Measurements from ENCODE around the gene CMSS1.

Gene CMSS1

DNA sequence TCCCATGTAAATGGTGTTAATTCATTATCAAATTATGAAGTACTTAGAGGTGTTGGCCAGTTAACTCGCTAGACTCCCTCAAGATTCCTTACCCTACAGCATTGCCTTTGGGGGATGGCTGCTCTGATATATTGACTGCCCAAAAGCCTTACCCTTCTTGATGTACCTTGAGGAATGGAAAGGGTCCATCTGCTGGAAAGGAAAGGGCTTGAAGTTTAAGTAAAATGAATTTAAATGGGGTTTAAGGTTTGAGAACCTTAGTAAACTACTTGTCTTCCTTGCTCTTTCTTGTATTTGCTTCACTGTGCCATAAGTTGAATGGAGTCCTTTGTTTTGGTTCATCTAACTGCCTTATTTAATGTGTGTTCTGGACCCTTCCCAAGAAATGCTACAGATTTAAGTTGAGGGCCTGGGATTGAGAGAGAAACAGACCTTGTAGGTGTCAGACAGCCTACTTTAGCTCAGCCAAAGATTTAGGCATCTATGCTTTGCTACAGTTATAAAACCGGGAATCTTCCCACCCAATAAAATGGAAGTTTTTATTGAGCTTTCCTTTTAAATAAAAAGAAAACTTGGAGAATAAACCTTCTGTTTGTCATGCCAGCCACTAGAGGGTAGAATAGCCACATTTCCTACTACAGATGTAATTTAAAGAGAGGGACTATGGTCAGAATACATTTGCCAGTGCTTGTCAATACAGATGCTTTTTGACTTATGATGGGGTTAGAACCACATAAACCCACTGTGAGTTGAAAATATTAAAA is 25.3 kb downstream of the CMSS1 start:
- no peak overlapping the region for H3K4me3 ChIP-seq (ENCODE audit: low read depth, low read length)
- TF ChIP-seq, protein P1, sequence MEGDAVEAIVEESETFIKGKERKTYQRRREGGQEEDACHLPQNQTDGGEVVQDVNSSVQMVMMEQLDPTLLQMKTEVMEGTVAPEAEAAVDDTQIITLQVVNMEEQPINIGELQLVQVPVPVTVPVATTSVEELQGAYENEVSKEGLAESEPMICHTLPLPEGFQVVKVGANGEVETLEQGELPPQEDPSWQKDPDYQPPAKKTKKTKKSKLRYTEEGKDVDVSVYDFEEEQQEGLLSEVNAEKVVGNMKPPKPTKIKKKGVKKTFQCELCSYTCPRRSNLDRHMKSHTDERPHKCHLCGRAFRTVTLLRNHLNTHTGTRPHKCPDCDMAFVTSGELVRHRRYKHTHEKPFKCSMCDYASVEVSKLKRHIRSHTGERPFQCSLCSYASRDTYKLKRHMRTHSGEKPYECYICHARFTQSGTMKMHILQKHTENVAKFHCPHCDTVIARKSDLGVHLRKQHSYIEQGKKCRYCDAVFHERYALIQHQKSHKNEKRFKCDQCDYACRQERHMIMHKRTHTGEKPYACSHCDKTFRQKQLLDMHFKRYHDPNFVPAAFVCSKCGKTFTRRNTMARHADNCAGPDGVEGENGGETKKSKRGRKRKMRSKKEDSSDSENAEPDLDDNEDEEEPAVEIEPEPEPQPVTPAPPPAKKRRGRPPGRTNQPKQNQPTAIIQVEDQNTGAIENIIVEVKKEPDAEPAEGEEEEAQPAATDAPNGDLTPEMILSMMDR (IDR thresholded peaks at IDR 0.05; ENCODE audit: low read depth, low read length, missing control alignments), result peak; percentile 41
- DNase-seq (ENCODE audit: low read depth), result no peak

DNA sequence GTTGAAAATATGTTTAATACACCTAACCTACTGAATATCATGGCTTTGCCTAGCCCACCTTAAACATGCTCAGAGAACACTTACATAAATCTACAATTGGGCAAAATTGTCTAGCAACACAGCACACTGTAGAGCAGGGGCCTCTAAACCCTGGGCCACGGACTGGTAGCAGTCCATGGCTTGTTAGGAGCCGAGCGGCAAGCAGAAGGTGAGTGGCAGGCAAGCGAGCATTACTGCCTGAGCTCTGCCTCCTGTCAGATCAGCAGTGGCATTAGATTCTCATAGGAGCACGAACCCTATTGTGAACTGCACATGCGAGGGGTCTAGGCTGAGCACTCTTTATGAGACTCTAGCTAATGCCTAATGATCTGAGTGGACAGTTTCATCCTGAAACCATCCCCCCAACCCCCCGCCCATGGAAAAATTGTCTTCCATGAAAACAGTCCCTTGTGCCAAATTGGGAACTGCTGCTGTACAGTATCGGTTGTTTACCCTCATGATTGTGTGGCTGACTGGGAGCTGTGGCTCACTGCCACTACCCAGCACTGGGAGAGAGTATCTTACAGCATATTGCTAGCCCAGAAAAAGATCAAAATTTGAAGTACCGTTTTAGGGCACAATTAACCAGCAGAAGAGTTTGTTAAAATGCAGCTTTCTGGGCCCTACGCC is 26.1 kb downstream of the CMSS1 start:
- TF ChIP-seq, protein P1 (IDR thresholded peaks at IDR 0.05; ENCODE audit: low read depth, low read length, missing control alignments), result no peak
- H3K4me3 ChIP-seq (ENCODE audit: low read depth, low read length), result no peak overlapping the region
- no peak for DNase-seq (ENCODE audit: low read depth)

DNA sequence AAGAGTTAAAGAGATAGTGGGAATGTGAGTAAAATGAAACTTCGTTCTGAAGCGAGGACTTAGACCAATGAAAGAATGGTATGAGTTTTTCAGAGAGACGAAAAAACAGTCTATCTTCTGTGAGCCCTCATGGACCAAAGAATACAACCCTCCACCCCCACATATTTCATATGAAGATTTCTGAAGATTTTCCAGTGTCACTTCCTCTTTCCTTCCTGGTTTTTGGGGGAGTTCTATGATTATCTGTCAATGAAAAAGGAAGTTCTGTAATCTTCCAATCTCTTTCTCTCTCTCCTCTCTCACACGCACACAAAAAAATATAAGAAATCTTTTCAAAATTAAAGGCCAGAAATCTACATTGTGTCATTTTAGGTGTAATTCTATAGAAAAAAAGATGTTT is 27.7 kb downstream of the CMSS1 start:
- H3K4me3 ChIP-seq (ENCODE audit: low read depth, low read length), result no peak overlapping the region
- DNase-seq (ENCODE audit: low read depth), result no peak
- TF ChIP-seq, protein P1 (IDR thresholded peaks at IDR 0.05; ENCODE audit: low read depth, low read length, missing control alignments), result no peak

DNA sequence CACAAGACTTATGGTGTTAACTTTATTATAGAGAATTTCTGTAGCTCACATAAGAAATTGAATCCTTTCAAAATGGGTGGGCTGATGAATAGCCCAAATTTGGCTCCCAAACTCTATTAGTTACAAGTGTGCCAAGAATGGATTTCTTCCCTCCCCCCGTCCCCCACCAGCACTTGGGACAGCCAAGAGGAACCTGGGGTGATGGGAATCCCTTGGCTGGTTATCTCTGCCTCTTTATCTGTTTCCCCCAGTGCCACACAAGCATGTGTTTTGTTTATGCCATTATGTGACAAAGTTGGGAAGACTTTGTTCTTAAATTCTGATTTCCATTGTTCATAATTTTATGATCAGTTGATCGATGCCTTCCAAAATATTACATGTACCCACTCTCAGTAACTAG is 28.3 kb downstream of the CMSS1 start:
- TF ChIP-seq, protein P1 (IDR thresholded peaks at IDR 0.05; ENCODE audit: low read depth, low read length, missing control alignments), result no peak
- H3K4me3 ChIP-seq (ENCODE audit: low read depth, low read length), result no peak overlapping the region
- no peak for DNase-seq (ENCODE audit: low read depth)

DNA sequence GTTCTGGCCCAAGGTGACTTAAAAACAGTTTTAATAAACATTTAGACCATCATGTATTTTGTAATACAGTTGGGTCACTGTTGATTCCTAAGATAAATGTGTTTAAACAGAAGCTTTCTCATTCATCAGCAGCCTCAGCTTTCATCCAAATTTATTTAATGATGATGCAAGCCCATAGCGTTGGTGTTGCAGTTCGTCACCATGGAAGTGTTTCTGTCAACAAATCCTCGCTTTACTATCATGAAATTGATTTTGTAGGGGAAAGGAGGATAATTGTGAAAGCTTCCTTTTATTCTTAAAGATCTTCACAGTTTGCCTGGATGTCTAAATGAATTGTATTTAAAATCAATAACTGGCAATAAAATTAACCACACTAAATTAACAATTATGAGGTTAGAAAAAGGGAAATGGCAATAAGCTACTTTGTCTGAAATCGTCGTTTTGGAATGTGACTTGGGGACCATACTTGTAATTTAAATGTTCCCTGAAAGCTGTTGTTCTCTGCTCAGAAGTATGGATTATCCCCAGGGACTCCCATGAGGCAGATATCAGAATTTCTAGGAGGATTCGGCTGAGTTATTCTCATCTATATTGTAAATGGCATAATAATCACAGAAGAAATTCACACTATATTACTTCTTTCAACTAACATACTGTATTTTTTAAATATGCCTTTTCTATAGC is 29.0 kb downstream of the CMSS1 start:
- H3K4me3 ChIP-seq (ENCODE audit: low read depth, low read length), result no peak overlapping the region
- no peak for DNase-seq (ENCODE audit: low read depth)
- TF ChIP-seq, protein P1 (IDR thresholded peaks at IDR 0.05; ENCODE audit: low read depth, low read length, missing control alignments), result no peak

DNA sequence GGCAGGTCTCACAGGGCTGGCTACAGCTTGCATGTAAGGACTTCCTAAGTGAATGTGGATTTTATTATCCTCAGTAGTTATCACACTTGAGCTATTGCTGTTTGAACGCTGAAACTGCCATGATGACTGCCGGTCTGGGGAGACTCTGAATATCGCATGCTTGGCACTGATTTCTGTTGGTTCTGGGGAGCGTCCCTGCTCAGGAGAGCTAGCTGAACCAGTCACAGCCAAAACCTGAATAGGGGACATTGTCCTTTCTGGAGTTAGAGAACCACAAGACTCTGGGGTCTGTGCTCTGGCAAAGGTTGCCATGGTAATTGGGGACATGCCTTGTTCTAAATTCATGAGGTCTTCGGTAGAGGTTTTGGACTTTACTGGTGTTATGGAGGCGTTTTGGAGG is 30.8 kb downstream of the CMSS1 start:
- TF ChIP-seq, protein P1 (IDR thresholded peaks at IDR 0.05; ENCODE audit: low read depth, low read length, missing control alignments), result no peak
- DNase-seq (ENCODE audit: low read depth), result no peak
- H3K4me3 ChIP-seq (ENCODE audit: low read depth, low read length), result no peak overlapping the region
